GM21447 (cell line): ENCODE measurements around the gene GJC1.

ENCODE experiments used
- ATAC-seq: cut with Tn5 transposase; IDR thresholded peaks from one replicate; pipeline ENCODE4 v1.9.1; 2021; ENCODE audit not compliant: unreplicated experiment

Gene GJC1

GRCh38 chr17:44779211-44780025 lies 50.7 kb downstream of the GJC1 start:
- no peak for ATAC-seq

- ATAC-seq, result no peak
These were observed 51.4 kb downstream of the GJC1 start for GRCh38 chr17:44778656-44779210.

GRCh38 chr17:44777394-44778348 lies 52.4 kb downstream of the GJC1 start:
- ATAC-seq, result no peak

- ATAC-seq, result no peak
These were observed 53.3 kb downstream of the GJC1 start for GRCh38 chr17:44776628-44777393.

GRCh38 chr17:44775838-44776621 lies 54.1 kb downstream of the GJC1 start:
- peak; percentile 1 for ATAC-seq

GRCh38 chr17:44775136-44775837 lies 54.8 kb downstream of the GJC1 start:
- ATAC-seq, result peak; percentile 88

GRCh38 chr17:44774271-44775135 lies 55.6 kb downstream of the GJC1 start:
- peak; percentile 33 for ATAC-seq

- no peak for ATAC-seq
These were observed 56.9 kb downstream of the GJC1 start for GRCh38 chr17:44773140-44773539.

- no peak for ATAC-seq
These were observed 57.6 kb downstream of the GJC1 start for GRCh38 chr17:44772308-44773045.

- no peak for ATAC-seq
These were observed 59.7 kb downstream of the GJC1 start for GRCh38 chr17:44770166-44770925.

- no peak for ATAC-seq
These were observed 60.4 kb downstream of the GJC1 start for GRCh38 chr17:44769647-44770084.

GRCh38 chr17:44769230-44769629 lies 60.9 kb downstream of the GJC1 start:
- no peak for ATAC-seq

GRCh38 chr17:44768505-44769142 lies 61.5 kb downstream of the GJC1 start:
- ATAC-seq, result no peak

- no peak for ATAC-seq
These were observed 62.6 kb downstream of the GJC1 start for GRCh38 chr17:44767493-44767892.

GRCh38 chr17:44766409-44767038 lies 63.6 kb downstream of the GJC1 start:
- no peak for ATAC-seq

- no peak for ATAC-seq
These were observed 64.1 kb downstream of the GJC1 start for GRCh38 chr17:44765965-44766364.
